GM19035 (cell line): ENCODE data around the gene MCC.

Experiments used
- ATAC-seq: cut with Tn5 transposase; IDR thresholded peaks from one replicate; pipeline ENCODE4 v1.9.1; 2021; ENCODE audit not compliant: unreplicated experiment

The MCC gene

DNA sequence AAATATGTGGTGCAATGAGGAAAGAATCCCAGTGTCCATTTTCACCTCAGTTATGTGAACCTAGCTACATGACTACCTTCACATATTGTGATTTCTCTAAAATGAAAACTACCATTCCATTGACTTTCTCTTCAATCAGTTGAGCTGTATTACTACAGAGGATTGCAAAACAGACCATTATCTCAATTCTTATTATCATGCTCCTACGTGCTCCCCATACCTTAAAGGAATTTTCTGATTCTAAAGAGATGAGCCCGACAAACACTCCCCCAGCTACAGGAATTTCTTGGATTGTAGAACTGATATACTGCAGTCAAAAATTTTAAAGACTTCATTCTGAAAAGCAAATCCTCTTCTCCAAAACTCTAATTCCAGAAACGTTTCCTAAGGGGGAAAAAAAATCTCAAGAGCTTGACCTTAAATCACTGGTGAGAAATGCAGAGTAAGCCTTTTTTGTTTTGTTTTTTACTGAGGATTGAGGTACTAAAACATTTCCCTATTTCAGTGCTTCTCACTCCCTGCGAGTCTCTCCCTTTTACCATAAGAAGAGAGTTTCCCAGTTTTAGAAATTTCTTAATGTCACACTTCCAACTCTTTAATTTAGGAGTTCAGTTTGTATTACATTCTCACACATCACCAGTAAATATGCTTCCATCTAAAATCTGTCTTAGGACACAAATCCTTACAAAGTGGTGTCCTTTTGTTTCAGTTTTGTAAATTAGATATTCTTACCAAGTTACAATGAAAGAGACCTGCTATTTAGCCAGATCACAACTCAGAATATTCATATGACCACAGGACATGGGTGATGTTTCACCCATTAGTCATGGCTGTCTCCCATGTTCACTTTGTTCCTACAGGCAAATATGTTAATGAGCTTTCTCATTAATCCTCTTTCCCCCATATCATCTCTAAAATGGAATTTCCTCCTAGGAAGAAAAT lies 257.3 kb downstream of the MCC start:
- ATAC-seq: no peak

DNA sequence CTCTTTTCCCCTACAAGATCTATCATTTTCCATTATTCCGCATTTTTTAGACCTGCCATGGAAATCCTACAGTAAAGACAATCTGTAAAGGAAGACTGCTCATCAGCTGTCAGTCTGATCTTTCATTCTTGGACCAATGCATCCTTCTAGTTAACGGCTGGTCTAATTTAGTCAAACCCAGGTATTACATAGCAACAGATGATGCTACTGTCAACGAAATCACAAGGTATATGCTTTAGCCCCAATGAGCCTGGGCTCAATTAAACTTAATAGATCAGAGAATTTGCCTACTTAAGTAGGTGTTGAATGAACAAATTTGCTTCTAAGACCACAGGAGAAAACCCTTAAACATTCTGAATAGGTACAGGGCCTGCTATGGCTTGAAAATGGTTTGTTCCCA lies 260.5 kb downstream of the MCC start:
- ATAC-seq: no peak

DNA sequence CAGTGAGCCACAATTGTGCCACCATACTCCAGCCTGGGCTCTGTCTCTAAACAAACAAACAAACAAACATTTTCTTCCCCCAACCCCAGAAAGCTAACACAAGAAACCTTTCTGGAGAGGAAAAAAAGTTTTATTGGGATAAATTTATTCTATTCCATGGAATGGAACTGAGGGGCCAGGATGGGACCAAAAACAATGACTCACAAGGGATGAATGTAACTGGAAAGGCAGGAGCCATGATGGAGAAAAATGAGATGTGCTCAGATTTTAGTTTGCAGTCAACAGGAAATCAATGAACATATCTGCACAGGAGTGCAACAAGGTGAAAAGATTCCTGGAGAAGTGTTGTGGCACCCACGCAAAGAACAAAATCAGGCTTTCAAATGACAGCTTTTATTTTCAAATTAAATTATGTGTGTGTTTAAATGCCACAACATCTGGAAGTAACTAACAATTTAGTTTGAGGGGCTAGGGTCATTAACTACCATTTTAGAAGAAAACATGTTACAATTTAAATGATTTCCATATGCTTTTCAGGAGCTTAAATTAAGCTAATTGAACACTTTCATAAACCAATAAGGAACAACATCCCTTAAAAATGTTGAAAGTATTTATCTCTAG lies 262.0 kb downstream of the MCC start:
- ATAC-seq: no peak

DNA sequence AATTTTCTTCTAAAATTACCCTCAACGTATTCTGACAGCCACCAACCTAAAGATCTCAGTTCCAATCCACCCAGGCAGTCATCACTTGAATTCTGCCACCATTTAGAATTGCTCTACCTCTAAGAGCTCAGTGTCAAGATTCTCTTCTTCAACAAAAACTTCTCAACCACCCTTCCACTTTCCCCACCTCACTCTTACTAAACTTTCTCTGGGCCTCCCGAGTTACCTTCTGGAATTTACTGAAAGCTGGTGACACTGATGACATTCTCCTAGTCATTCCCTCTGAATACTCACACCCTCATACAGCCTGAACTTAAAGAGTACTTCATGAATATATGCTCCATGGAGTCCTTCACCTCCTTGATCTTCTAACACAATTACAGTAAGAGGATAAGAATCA lies 263.0 kb downstream of the MCC start:
- ATAC-seq: no peak

DNA sequence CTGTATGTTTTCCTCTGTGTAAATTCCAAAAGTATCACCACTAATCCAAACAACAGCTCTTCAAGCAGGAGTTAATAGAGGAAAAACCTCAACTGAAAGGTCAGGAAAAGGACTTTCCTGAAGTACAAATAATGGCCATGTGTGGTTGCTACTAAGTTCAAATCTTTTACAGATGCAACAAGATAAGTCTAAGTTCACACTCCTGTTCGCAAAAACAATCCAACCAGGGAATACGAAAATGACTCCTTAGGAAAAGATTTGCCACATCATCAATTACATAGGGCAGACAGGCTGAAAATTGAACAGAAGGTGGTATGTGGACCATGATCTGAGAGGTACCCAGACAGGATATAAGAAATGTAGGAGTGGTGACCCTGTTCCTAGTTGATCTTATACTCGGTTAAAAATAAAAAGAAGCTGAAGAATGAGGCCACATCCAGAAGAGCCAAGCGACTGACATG lies 263.6 kb downstream of the MCC start:
- ATAC-seq: no peak

DNA sequence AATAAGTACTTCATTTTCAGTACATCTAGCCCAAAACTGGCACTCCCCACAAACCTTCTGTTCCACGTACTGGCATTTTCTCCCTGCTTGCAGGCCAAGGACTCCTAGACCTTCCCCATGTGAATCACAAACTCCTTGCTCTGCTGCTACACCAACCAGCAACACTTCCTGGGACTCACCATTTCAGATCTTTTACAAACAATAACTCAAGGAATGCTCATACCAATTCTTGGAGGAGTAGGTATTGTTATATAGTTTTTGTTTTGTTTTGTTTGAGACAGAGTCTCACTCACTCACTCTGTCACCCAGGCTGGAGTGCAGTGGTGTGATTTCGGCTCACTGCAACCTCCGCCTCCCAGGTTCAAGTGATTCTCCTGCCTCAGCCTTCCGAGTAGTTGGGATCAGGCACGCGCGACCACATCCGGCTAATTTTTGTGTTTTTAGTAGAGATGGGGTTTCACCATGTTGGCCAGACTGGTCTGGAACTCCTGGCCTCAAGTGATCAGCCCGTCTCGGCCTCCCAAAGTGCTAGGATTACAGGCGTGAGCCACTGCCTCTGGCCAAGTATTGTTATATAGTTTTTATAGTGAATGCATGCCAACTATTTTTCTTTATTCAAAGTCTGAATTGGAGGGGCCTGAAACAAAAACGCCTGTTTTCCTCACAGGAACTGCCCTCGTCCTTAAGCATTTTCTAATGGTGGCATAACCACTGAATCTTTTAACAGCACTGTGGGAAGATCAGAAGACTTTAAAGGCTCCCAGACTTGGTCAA lies 264.2 kb downstream of the MCC start:
- no peak for ATAC-seq

DNA sequence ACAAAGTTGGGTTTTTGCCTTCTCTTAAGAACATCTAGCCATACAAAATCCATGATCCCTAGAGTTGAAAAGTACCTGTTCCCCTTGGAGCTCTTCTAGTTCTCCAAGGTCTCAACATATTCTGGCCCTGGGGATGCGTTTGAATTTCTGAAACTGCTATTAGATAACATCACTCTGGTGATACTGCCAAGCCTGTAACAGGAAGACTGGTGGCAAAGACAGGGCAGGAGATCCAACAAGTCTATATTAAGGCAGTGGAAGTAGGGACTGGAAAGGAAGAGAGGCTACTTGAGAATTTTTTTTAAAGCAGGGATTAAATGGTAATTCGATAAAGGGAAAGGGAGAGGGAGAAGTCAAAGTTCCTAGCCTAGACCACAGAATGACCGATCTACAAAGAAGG lies 264.9 kb downstream of the MCC start:
- no peak for ATAC-seq

DNA sequence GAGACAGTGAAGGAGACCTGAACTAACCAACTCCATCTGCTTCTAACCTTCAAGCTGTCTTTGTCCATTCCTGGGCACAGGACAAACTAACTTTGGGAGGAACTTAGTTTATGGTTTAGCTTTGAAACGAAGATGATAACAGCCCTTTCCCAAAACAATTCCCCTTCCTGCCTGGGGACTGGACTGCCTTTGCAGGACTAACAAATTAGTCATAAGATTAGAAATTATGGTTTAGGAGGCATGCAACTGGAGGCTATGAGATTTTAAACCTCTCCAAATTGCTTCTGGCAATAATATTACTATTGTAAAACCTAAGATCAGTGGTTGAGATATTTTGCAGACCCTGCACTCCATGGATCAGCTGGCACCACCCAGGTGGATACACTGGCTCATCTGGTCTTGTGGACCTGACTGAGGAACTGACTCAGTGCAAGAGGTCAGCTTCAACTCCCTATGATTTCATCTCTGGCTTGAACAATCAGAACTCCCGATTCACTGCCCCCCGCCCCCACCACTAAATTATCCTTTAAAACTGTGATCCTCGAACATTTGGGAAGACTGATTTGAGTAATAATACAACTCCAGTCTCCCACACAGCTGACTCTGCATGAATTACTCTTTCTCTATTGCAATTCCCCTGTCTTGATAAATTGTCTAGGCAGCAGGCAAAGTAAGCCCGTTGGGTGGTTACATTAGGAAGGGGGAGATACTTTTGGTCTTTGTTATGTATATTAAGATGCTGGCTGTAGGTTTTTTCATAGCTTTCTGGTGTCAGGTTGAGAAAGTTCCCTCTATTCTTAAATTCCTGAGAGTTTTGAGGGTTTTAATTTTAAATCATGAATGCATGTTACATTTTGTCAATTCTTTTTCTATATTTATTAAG lies 266.7 kb downstream of the MCC start:
- no peak for ATAC-seq

DNA sequence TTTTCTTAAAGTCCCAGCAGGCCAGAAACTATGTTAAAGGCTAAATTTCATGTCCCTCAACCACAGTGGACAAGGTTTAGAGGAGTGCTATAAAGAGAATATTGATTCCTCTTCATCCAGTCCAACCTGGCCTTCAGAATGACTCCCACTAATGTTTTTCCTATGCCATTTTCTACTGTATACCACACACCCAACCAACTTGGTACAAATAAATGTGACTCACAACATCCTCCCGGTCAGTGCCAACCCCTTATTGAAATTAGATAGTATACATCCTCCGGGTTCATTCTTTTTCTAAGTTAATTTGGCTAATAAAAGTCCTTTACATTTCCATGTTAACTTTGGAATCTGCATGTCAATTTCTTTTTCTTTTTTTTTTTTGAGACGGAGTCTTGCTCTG lies 268.6 kb downstream of the MCC start:
- ATAC-seq: no peak

DNA sequence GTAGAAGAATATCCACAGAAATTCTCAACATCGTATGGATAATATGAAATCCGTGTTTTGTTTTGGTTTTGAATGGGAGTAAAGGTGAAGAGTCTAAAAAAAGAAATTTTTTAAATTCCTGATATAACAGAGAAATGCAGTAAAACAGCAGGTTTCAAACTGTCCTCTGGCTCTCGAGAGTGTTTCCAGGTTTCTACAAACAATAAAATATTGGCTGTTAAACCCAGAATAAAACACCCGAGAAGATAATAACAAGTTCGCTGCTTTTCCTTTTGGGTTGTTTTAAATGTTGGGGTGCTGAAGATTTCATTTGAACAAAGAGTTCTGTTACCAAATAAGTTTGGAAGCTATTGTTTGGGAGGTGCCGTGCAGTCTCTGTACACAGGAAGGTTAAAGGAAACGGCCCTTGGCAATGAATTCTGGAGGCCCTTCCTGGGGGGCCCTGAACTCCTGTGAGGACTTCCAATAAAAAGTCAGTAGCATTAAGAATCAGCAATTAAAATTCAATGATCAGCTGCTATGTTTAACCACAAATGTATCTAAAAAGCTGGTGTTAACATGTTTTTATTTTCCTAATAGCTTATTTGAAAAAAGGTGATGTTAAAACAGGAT lies 269.2 kb downstream of the MCC start:
- ATAC-seq: no peak

DNA sequence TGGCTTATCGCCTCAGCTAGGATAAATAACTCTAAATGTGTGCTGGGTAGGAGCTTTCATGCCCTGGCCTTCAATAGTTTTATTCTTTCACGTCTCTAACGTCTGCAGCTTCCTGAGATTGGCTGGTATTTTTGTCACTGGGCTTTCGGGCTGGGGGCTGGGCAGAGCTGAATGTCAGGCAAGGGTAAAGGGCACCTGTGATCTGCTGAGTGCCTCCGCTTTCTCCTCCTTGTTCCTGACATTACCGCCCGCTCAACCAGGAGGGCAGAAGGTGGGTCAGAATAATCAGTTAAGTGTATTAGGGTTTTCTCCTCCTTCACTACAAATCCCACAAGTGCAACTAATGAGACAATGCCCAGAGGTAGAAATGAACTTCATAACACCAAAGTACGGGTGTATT lies 270.1 kb downstream of the MCC start:
- ATAC-seq: no peak

DNA sequence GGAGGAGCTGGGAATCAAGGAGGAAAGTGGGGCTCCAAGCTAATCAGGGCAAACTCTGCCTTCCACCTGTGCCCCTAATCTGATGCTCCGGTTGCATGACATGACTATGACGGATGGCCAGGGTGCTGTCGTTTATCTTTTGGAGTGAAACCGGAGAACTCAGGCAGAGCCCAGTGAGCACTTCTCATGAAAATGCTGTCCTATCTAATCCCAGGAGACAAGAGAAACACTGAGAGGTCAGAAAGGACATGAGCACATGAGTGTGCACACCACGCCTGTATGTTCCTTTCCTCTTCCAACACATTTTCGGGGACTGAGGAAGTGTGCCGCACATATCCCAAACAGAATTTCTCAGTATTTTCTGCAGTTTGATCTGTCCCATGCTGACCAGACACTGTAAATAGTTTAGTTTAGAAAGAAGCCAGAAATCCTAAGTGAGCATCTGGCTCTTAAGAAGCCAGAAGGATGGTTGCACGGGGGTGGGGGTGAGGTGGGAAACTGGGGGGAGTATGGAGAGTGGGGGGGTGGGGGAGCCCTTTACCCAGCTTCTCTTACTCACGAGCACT lies 270.6 kb downstream of the MCC start:
- no peak for ATAC-seq

DNA sequence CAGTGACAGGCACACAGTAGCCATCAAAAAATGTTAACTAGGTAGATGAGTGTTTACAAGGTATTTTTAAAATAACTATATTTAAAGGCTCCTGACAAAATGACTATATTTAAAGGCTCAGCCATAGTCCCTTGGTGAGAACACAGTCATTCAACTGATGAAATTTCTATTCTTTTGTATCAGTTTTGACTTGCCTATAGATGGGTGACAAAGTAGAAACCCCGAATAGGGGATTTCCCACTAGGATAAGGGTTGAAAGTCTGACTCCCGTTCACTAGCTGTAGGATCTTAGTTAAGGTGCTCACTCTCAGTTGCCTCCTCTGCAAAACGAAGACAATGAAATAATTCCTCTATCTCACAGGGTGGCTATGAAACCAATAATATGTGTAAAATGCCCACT lies 271.7 kb downstream of the MCC start:
- ATAC-seq: no peak

DNA sequence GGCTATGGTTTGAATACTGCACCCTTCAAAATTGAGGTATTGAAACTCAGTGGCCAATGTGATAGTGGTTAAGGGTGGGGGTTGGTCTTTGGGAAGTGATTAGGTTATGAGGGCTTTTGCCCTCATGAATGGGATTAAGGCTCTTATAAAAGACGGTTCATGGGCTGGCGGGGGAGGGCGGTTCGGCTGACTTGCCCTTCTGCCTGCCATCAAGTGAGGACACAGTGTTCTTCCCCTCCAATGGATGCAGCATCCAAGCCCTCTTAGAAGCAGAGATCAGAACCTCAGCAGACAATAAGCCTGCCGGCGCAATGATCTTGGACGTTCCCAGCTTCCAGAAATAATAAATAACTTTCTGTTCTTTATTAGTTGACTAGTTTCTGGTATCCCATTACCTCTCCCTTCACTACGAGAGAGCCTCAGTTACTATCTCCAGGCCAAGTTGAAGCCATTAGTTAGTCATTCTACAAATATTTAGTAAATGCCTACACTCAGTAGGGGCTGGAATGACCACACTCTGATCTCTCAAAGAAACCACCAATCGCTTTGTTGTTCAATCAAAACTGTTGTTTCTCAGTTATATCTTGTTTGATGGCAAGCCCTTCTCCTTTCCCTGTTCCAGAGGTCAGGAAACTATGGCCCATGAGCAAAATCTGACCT lies 272.7 kb downstream of the MCC start:
- no peak for ATAC-seq

DNA sequence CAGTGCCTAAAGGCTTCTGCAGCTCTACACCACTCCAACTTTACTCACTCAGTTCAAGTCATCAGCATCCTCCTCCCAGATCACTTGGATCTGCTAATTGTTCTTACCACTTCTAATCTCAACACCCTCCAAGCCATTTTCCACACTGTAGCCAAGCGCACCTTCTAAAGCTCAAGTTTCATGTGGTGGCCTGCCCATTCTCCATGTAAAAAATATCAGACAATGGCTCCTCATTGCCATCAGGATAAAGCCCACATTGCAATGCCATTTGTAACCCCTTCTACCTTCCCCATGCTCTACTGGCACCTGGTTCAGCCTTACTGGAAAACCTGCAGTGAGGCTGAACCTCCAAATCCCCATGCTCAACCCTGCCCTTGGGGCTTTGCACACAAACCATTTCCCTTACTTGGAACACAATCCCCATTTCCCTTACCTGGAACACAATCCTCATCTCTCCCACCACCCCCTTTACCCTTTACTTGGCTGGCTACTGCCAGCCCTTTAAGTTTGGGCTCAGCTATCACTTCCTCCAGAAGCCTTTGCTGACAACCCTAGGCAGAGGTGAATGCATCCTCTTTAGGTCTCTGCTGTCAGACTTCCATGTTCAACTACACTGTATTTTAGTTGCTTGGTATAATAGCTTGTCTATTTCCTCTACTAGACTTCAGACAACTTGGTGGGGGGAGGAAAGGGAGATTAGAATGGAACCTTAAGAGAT lies 273.5 kb downstream of the MCC start:
- no peak for ATAC-seq

DNA sequence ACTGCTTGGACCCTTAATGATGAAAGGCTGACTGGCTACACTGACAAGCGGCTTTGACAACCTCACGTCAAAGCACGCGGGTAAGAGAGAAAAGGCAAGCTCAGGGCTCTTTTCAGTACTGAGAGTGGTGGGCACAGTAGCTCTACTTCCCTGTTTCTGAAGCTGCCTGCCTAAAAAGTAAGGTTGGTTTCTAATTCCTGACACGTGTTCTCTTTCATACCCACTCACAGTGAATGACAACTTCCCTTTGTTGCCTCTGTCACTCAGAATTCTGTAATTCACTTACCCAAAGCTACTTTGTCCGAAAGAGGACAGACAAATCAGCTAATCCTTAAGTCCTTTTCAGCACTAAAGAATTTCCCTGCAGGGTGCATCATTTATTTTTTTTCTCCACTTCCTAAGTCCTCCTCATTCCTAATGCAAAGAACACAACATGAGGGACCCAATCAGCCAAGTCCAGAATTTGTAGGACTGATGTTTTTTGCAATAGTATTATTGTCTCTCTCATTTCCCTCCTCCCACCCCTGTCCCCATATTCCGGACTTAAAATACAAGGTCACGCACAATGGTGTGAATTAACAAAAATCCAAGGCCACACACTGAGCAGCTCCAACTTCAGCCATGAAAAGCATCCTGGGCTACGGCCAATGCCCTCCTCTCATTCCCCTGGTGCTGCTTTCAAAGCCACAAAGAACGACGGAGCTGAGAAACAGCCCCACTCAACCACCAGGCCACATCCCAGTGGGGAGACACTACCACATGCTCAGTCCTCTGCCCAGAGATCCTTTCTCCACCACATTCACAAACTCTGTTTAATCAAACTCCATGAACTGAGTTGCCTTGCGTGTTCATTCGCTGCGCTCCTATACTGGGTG lies 274.5 kb downstream of the MCC start:
- ATAC-seq: no peak

DNA sequence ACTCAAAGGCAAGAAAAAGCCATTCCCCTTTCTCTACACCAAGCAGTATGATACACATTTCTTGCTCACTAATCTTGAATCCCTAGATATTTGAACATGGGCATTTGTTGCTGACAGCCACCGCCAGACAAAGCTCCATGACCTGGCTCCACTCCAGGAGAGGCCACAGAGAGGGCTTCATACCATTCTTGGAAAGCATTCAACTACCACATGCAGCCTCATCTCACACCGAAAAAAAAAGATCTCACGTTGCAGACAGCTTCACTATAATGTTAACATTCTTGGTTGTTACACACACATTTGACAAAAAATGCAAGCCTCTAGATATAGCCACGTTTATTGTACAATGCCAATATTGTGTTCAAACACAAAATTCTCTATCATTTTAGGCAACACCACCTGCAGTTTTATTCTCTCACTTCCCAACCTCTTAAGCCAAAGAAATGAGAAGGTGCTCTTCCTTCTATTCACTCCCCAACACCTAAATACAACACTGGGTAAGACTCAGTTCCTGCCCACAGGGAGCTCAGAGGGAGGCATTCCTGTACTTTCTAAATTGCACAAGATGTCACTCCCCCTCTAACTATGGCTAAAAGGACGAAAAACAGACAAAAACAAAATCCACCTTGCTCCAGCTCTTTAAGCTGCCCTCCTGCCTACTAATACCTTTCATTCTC lies 275.9 kb downstream of the MCC start:
- no peak for ATAC-seq
